WERI-Rb-1 (cell line): Measurements from ENCODE around the gene TREM1.

Source experiments
- DNase-seq: peaks from one replicate; pipeline ENCODE4 v3.0.0-alpha.2; 2020
- H3K27ac ChIP-seq: fragments of 250-450 bp; sonication (Bioruptor Pico); 2 replicates; pipeline ENCODE4 v1.5.1; 2020; ENCODE audit warnings: mild to moderate bottlenecking, moderate library complexity
- H3K27me3 ChIP-seq: fragments of 250-450 bp; sonication (Bioruptor Pico); 2 replicates; pipeline ENCODE4 v1.5.1; 2021; ENCODE audit warnings: mild to moderate bottlenecking, low read depth, moderate library complexity; ENCODE audit not compliant: insufficient read depth, severe bottlenecking
- H3K36me3 ChIP-seq: fragments of 250-450 bp; sonication (Bioruptor Pico); 2 replicates; pipeline ENCODE4 v1.5.1; 2020; ENCODE audit warnings: mild to moderate bottlenecking, moderate library complexity
- H3K4me3 ChIP-seq: 2 replicates; pipeline ENCODE4 v1.5.1; 2011; ENCODE audit warnings: low read depth, mild to moderate bottlenecking, control low read depth, low read length
- H3K9me3 ChIP-seq: fragments of 250-450 bp; sonication (Bioruptor Pico); 2 replicates; pipeline ENCODE4 v1.5.1; 2021; ENCODE audit warnings: mild to moderate bottlenecking, moderate library complexity; ENCODE audit not compliant: severe bottlenecking
- CTCF ChIP-seq: IDR thresholded peaks from 2 replicates; pipeline ENCODE4 v1.5.1; 2011; ENCODE audit warnings: low read depth, mild to moderate bottlenecking, control low read depth, inconsistent platforms, low read length

Gene TREM1

GRCh38 chr6:41228616-41229015 is 57.9 kb downstream of the TREM1 start:
- DNase-seq: no peak
- no peaks in the 10 kb centered on the region for H3K9me3 ChIP-seq
- H3K27ac ChIP-seq: no peak overlapping the region
- H3K27me3 ChIP-seq: peaks cover 6% of the 10 kb centered on the region
- H3K36me3 ChIP-seq: no peaks in the 10 kb centered on the region
- H3K4me3 ChIP-seq: no peak overlapping the region
- TF ChIP-seq CTCF: peak; percentile 33; the same call in 1 of the 2 replicates

GRCh38 chr6:41228096-41228495 is 58.4 kb downstream of the TREM1 start, which contains the start of gene TREML4:
TREML4 (plus strand) TSS chr6:41228349; CDS start chr6:41228428, 79 bp downstream.
- Histone ChIP-seq H3K4me3 (no peak within 1 kb of the TSS), H3K27ac (no peak within 1 kb of the TSS), H3K9me3 (no peaks in the 10 kb centered on the region), H3K36me3 (no peaks in the 10 kb centered on the region), H3K27me3 (peaks cover 6% of the 10 kb centered on the region)
- no peak for DNase-seq
- no peak for TF ChIP-seq CTCF

DNA sequence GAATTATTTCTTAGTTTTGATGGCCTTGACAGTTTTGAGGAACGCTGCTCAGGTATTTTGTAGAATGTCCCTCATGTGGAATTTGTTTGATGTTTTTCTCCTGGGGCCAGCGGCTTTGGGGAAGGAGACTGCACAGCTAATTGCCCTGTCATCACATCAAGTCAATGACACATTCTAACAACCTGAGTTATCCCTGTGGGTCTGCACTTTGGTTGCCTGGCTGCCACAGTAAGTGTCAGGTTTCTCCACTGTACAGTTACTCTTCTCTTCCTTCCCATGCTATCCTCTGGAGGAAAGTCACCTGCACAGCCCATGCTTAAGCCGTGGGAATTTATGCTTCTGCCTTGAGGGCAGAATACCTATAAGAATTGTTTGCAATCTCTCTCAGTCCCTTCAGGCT is 59.7 kb downstream of the TREM1 start:
- no peak for DNase-seq
- no peaks in the 10 kb centered on the region for H3K9me3 ChIP-seq
- no peak overlapping the region for H3K4me3 ChIP-seq
- no peak for TF ChIP-seq CTCF
- no peak overlapping the region for H3K27ac ChIP-seq
- no peaks in the 10 kb centered on the region for H3K36me3 ChIP-seq
- H3K27me3 ChIP-seq: peaks cover 3% of the 10 kb centered on the region

DNA sequence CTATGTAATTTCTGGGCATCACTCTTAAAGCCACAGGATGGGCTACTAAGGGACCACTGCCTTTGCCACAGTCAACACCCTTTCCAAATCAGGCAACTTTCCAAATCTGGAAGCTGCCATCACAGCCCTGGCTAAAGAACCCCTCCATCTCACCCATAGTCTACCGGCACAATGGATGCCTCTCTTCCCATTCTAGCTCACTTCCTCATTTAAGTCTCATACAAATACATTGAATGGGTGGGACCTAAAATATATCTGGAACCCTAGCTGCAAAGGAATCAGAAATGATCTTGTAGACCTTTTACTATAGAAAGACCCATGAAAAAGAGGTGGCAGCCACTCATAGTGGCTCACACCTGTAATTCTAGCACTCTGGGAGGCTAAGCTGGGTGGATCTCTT is 61.7 kb downstream of the TREM1 start:
- no peak for DNase-seq
- Histone ChIP-seq H3K4me3 (no peak overlapping the region), H3K9me3 (peaks cover 6% of the 10 kb centered on the region), H3K27me3 (peaks cover 3% of the 10 kb centered on the region), H3K36me3 (no peaks in the 10 kb centered on the region), H3K27ac (no peak overlapping the region)
- no peak for TF ChIP-seq CTCF
